Gastrocnemius medialis (tissue), 4 donors: ENCODE measurements around the gene FBXW7.

Source experiments
- CTCF ChIP-seq, 5 experiments: fragments of 450-650 bp in 3 of 5; fragments of 200-600 bp in 2 of 5; sonication (generic) in 2 of 5; IDR thresholded peaks in 4 of 5; conservative IDR thresholded peaks in 1 of 5; 1 replicate in 4 of 5; 2 replicates in 1 of 5; pipeline ENCODE4 v1.5.1; 2016 to 2019; ENCODE audit warnings: antibody characterized with exemption in 5 of 5, mild to moderate bottlenecking in 3 of 5, moderate library complexity in 3 of 5
- POLR2A ChIP-seq, 2 donors: fragments of 450-650 bp; IDR thresholded peaks; one replicate each; pipeline ENCODE4 v1.6.1; 2017; ENCODE audit warnings: antibody characterized with exemption in 2 of 2, mild to moderate bottlenecking in 2 of 2, moderate library complexity in 2 of 2

GRCh38 chr4:152374606-152375285, 161.1 kb downstream of the FBXW7 start:
- no peak for TF ChIP-seq CTCF (IDR thresholded peaks at IDR 0.05 in 4 of 5, conservative IDR thresholded peaks at IDR 0.05 in 1 of 5)
- TF ChIP-seq POLR2A (IDR thresholded peaks at IDR 0.05), result no peak
